GM21515 (cell line): ENCODE results near the gene ABL1.
"Not testable (repeated sequence)": the region's sequence is repeated elsewhere in the genome, so short reads cannot be mapped to it uniquely, and the experiment has no call there.

Experiments
- ATAC-seq: cut with Tn5 transposase; IDR thresholded peaks from one replicate; pipeline ENCODE4 v1.9.1; 2021; ENCODE audit not compliant: unreplicated experiment

ABL1 gene

GRCh38 chr9:130900701-130901497 is 65.8 kb downstream of the ABL1 start:
- ATAC-seq = no peak

- no peak for ATAC-seq
Observed at GRCh38 chr9:130901498-130902203, 66.6 kb downstream of the ABL1 start.

- ATAC-seq = no peak
Observed at GRCh38 chr9:130902204-130903185, 67.4 kb downstream of the ABL1 start.

GRCh38 chr9:130903194-130904069 is 68.4 kb downstream of the ABL1 start:
- ATAC-seq = no peak

GRCh38 chr9:130904070-130905044 is 69.3 kb downstream of the ABL1 start:
- no peak for ATAC-seq

GRCh38 chr9:130905125-130905901 is 70.3 kb downstream of the ABL1 start:
- ATAC-seq = no peak

GRCh38 chr9:130905902-130906734 is 71.1 kb downstream of the ABL1 start:
- ATAC-seq = no peak

GRCh38 chr9:130906735-130907416 is 71.8 kb downstream of the ABL1 start:
- no peak for ATAC-seq

GRCh38 chr9:130908146-130908877 is 73.3 kb downstream of the ABL1 start:
- ATAC-seq = no peak

- no peak for ATAC-seq
Observed at GRCh38 chr9:130908878-130909355, 73.9 kb downstream of the ABL1 start.

GRCh38 chr9:130910041-130910440 is 75.0 kb downstream of the ABL1 start:
- not testable (repeated sequence) for ATAC-seq

- not testable (repeated sequence) for ATAC-seq
Observed at GRCh38 chr9:130910670-130911069, 75.6 kb downstream of the ABL1 start.

- no peak for ATAC-seq
Observed at GRCh38 chr9:130911254-130912049, 76.4 kb downstream of the ABL1 start.

GRCh38 chr9:130912932-130913598 is 78.0 kb downstream of the ABL1 start:
- no peak for ATAC-seq
